ENCODE results near the gene PPP2R2D.

The PPP2R2D gene

GRCh38 chr10:131929122-131929845, 28.5 kb downstream of the PPP2R2D start:
- DNase-seq (ENCODE audit: low spot score), result no peak

- DNase-seq (ENCODE audit: low spot score), result no peak
Measured at GRCh38 chr10:131930150-131930549, 29.3 kb downstream of the PPP2R2D start.

GRCh38 chr10:131930586-131931330, 29.9 kb downstream of the PPP2R2D start:
- no peak for DNase-seq (ENCODE audit: low spot score)

GRCh38 chr10:131931981-131932380, 31.2 kb downstream of the PPP2R2D start:
- no peak for DNase-seq (ENCODE audit: low spot score)

GRCh38 chr10:131933016-131933695, 32.3 kb downstream of the PPP2R2D start:
- no peak for DNase-seq (ENCODE audit: low spot score)

GRCh38 chr10:131933696-131934086, 32.9 kb downstream of the PPP2R2D start:
- DNase-seq (ENCODE audit: low spot score), result no peak

GRCh38 chr10:131934769-131935168, 34.0 kb downstream of the PPP2R2D start:
- no peak for DNase-seq (ENCODE audit: low spot score)

GRCh38 chr10:131935260-131935659, 34.5 kb downstream of the PPP2R2D start:
- DNase-seq (ENCODE audit: low spot score), result no peak

- no peak for DNase-seq (ENCODE audit: low spot score)
Measured at GRCh38 chr10:131936294-131936693, 35.5 kb downstream of the PPP2R2D start.

- no peak for DNase-seq (ENCODE audit: low spot score)
Measured at GRCh38 chr10:131936736-131937135, 35.9 kb downstream of the PPP2R2D start.

- no peak for DNase-seq (ENCODE audit: low spot score)
Measured at GRCh38 chr10:131937836-131938235, 37.0 kb downstream of the PPP2R2D start.

GRCh38 chr10:131938681-131939080, 37.9 kb downstream of the PPP2R2D start:
- no peak for DNase-seq (ENCODE audit: low spot score)

- DNase-seq (ENCODE audit: low spot score), result no peak
Measured at GRCh38 chr10:131942455-131942854, 41.6 kb downstream of the PPP2R2D start.

- DNase-seq (ENCODE audit: low spot score), result peak; percentile 31
Measured at GRCh38 chr10:131943021-131943814, 42.4 kb downstream of the PPP2R2D start.

GRCh38 chr10:131944412-131944811, 43.6 kb downstream of the PPP2R2D start:
- no peak for DNase-seq (ENCODE audit: low spot score)

- DNase-seq (ENCODE audit: low spot score), result no peak
Measured at GRCh38 chr10:131944976-131945695, 44.3 kb downstream of the PPP2R2D start.

GRCh38 chr10:131946321-131946751, 45.5 kb downstream of the PPP2R2D start:
- DNase-seq (ENCODE audit: low spot score), result peak; percentile 61

GRCh38 chr10:131946880-131947279, 46.1 kb downstream of the PPP2R2D start:
- DNase-seq (ENCODE audit: low spot score), result no peak

GRCh38 chr10:131947631-131948347, 47.0 kb downstream of the PPP2R2D start:
- DNase-seq (ENCODE audit: low spot score), result peak; percentile 56

GRCh38 chr10:131948501-131948900, 47.7 kb downstream of the PPP2R2D start:
- DNase-seq (ENCODE audit: low spot score), result no peak

All from AG08395 (cell line).